ENCODE data around the gene DHX35.

Gene DHX35

GRCh38 chr20:39066471-39067242 is 104.5 kb downstream of the DHX35 start:
- DNase-seq (ENCODE audit: low read depth) = no peak

GRCh38 chr20:39067526-39068216 is 105.5 kb downstream of the DHX35 start:
- no peak for DNase-seq (ENCODE audit: low read depth)

GRCh38 chr20:39069976-39070375 is 107.8 kb downstream of the DHX35 start:
- DNase-seq (ENCODE audit: low read depth) = no peak

GRCh38 chr20:39070484-39071231 is 108.5 kb downstream of the DHX35 start:
- DNase-seq (ENCODE audit: low read depth) = no peak

GRCh38 chr20:39072132-39072531 is 110.0 kb downstream of the DHX35 start:
- no peak for DNase-seq (ENCODE audit: low read depth)

GRCh38 chr20:39072653-39073052 is 110.5 kb downstream of the DHX35 start:
- no peak for DNase-seq (ENCODE audit: low read depth)

GRCh38 chr20:39075731-39076130 is 113.6 kb downstream of the DHX35 start:
- no peak for DNase-seq (ENCODE audit: low read depth)

- DNase-seq (ENCODE audit: low read depth) = no peak
Measured at GRCh38 chr20:39076958-39077357, 114.8 kb downstream of the DHX35 start.

GRCh38 chr20:39080326-39080725 is 118.2 kb downstream of the DHX35 start:
- DNase-seq (ENCODE audit: low read depth) = no peak

- peak; percentile 56 for DNase-seq (ENCODE audit: low read depth)
Measured at GRCh38 chr20:39081255-39081654, 119.1 kb downstream of the DHX35 start.

GRCh38 chr20:39082622-39083398 is 120.7 kb downstream of the DHX35 start:
- DNase-seq (ENCODE audit: low read depth) = no peak

- DNase-seq (ENCODE audit: low read depth) = no peak
Measured at GRCh38 chr20:39083761-39084160, 121.6 kb downstream of the DHX35 start.

- no peak for DNase-seq (ENCODE audit: low read depth)
Measured at GRCh38 chr20:39089029-39089428, 126.9 kb downstream of the DHX35 start.
